ENCODE data around the gene OLFM2.
"Not testable (repeated sequence)": the region's sequence is repeated elsewhere in the genome, so short reads cannot be mapped to it uniquely, and the experiment has no call there.

The OLFM2 gene

GRCh38 chr19:9956956-9957355, 20.6 kb upstream of the OLFM2 start:
- no peak for DNase-seq (ENCODE audit: low read depth, low spot score)
- Histone ChIP-seq H3K36me3 (ENCODE audit: insufficient read depth, insufficient read length, low read length) (no peaks in the 10 kb centered on the region), H3K9me3 (ENCODE audit: insufficient read depth, low read length) (no peaks in the 10 kb centered on the region), H3K27me3 (ENCODE audit: insufficient read depth, insufficient read length) (no peaks in the 10 kb centered on the region), H3K4me1 (ENCODE audit: insufficient read depth, insufficient read length) (peaks cover 7% of the 10 kb centered on the region), H3K9ac (ENCODE audit: insufficient read length, low read depth) (no peak overlapping the region), H3K4me3 (ENCODE audit: insufficient read length, low read depth) (no peak overlapping the region)
- no peak for TF ChIP-seq ZNF274 (IDR thresholded peaks at IDR 0.05; ENCODE audit: low read depth, low read length)
- TF ChIP-seq YY1 (IDR thresholded peaks at IDR 0.05; ENCODE audit: insufficient read depth, insufficient read length) = no peak
- no peak for TF ChIP-seq SUZ12 (IDR thresholded peaks at IDR 0.05; ENCODE audit: extremely low read depth, insufficient read depth, insufficient read length)

GRCh38 chr19:9953802-9954542, 17.7 kb upstream of the OLFM2 start:
- H3K4me3 ChIP-seq (ENCODE audit: insufficient read length, low read depth) = no peak overlapping the region
- H3K36me3 ChIP-seq (ENCODE audit: insufficient read depth, insufficient read length, low read length) = no peaks in the 10 kb centered on the region
- H3K9ac ChIP-seq (ENCODE audit: insufficient read length, low read depth) = no peak overlapping the region
- no peaks in the 10 kb centered on the region for H3K9me3 ChIP-seq (ENCODE audit: insufficient read depth, low read length)
- H3K27me3 ChIP-seq (ENCODE audit: insufficient read depth, insufficient read length) = no peaks in the 10 kb centered on the region
- TF ChIP-seq YY1 (IDR thresholded peaks at IDR 0.05; ENCODE audit: insufficient read depth, insufficient read length) (no peak), SUZ12 (IDR thresholded peaks at IDR 0.05; ENCODE audit: extremely low read depth, insufficient read depth, insufficient read length) (no peak), ZNF274 (IDR thresholded peaks at IDR 0.05; ENCODE audit: low read depth, low read length) (no peak)
- no peak for DNase-seq (ENCODE audit: low read depth, low spot score)
- H3K4me1 ChIP-seq (ENCODE audit: insufficient read depth, insufficient read length) = peaks cover 6% of the 10 kb centered on the region

- DNase-seq (ENCODE audit: low read depth, low spot score) = peak; percentile 57
- Histone ChIP-seq H3K36me3 (ENCODE audit: insufficient read depth, insufficient read length, low read length) (no peaks in the 10 kb centered on the region), H3K9me3 (ENCODE audit: insufficient read depth, low read length) (no peaks in the 10 kb centered on the region)
These were observed 16.0 kb upstream of the OLFM2 start for GRCh38 chr19:9952276-9952675.

GRCh38 chr19:9947441-9947840, 11.1 kb upstream of the OLFM2 start:
- H3K9ac ChIP-seq (ENCODE audit: insufficient read length, low read depth) = no peak overlapping the region
- DNase-seq (ENCODE audit: low read depth, low spot score) = no peak
- no peak for TF ChIP-seq SUZ12 (IDR thresholded peaks at IDR 0.05; ENCODE audit: extremely low read depth, insufficient read depth, insufficient read length)
- TF ChIP-seq ZNF274 (IDR thresholded peaks at IDR 0.05; ENCODE audit: low read depth, low read length) = no peak
- TF ChIP-seq YY1 (IDR thresholded peaks at IDR 0.05; ENCODE audit: insufficient read depth, insufficient read length) = no peak
- peaks cover 2% of the 10 kb centered on the region for H3K9me3 ChIP-seq (ENCODE audit: insufficient read depth, low read length)
- no peaks in the 10 kb centered on the region for H3K27me3 ChIP-seq (ENCODE audit: insufficient read depth, insufficient read length)
- H3K4me3 ChIP-seq (ENCODE audit: insufficient read length, low read depth) = no peak overlapping the region
- H3K36me3 ChIP-seq (ENCODE audit: insufficient read depth, insufficient read length, low read length) = no peaks in the 10 kb centered on the region
- H3K4me1 ChIP-seq (ENCODE audit: insufficient read depth, insufficient read length) = peaks cover 6% of the 10 kb centered on the region

More at GRCh38 chr19:9952276-9952675, 16.0 kb upstream of the OLFM2 start:
- Histone ChIP-seq H3K4me3 (ENCODE audit: insufficient read length, low read depth) (no peak overlapping the region), H3K4me1 (ENCODE audit: insufficient read depth, insufficient read length) (peaks cover 4% of the 10 kb centered on the region), H3K9ac (ENCODE audit: insufficient read length, low read depth) (peak overlapping the region; percentile 46), H3K27me3 (ENCODE audit: insufficient read depth, insufficient read length) (no peaks in the 10 kb centered on the region)
- no peak for TF ChIP-seq YY1 (IDR thresholded peaks at IDR 0.05; ENCODE audit: insufficient read depth, insufficient read length)
- no peak for TF ChIP-seq ZNF274 (IDR thresholded peaks at IDR 0.05; ENCODE audit: low read depth, low read length)
- TF ChIP-seq SUZ12 (IDR thresholded peaks at IDR 0.05; ENCODE audit: extremely low read depth, insufficient read depth, insufficient read length) = no peak

- H3K27me3 ChIP-seq (ENCODE audit: insufficient read depth, insufficient read length); H3K36me3 ChIP-seq (ENCODE audit: insufficient read depth, insufficient read length, low read length); H3K4me3 ChIP-seq (ENCODE audit: insufficient read length, low read depth); H3K9ac ChIP-seq (ENCODE audit: insufficient read length, low read depth); DNase-seq (ENCODE audit: low read depth, low spot score); H3K4me1 ChIP-seq (ENCODE audit: insufficient read depth, insufficient read length): not testable (repeated sequence)
- peaks cover 10% of the 10 kb centered on the region for H3K9me3 ChIP-seq (ENCODE audit: insufficient read depth, low read length)
These were observed 10.3 kb upstream of the OLFM2 start for GRCh38 chr19:9946528-9947125.

GRCh38 chr19:9945319-9945966, 9.1 kb upstream of the OLFM2 start:
- H3K9me3 ChIP-seq (ENCODE audit: insufficient read depth, low read length) = peaks cover 12% of the 10 kb centered on the region
- H3K4me1 ChIP-seq (ENCODE audit: insufficient read depth, insufficient read length) = peaks cover 5% of the 10 kb centered on the region
- no peak overlapping the region for H3K4me3 ChIP-seq (ENCODE audit: insufficient read length, low read depth)
- H3K36me3 ChIP-seq (ENCODE audit: insufficient read depth, insufficient read length, low read length) = no peaks in the 10 kb centered on the region
- peak overlapping the region; percentile 7 for H3K9ac ChIP-seq (ENCODE audit: insufficient read length, low read depth)
- no peak for TF ChIP-seq YY1 (IDR thresholded peaks at IDR 0.05; ENCODE audit: insufficient read depth, insufficient read length)
- no peak for TF ChIP-seq ZNF274 (IDR thresholded peaks at IDR 0.05; ENCODE audit: low read depth, low read length)
- no peak for TF ChIP-seq SUZ12 (IDR thresholded peaks at IDR 0.05; ENCODE audit: extremely low read depth, insufficient read depth, insufficient read length)
- peak; percentile 50 for DNase-seq (ENCODE audit: low read depth, low spot score)
- no peaks in the 10 kb centered on the region for H3K27me3 ChIP-seq (ENCODE audit: insufficient read depth, insufficient read length)

- DNase-seq (ENCODE audit: low read depth, low spot score) = no peak
- H3K9ac ChIP-seq (ENCODE audit: insufficient read length, low read depth) = no peak overlapping the region
These were observed 7.4 kb upstream of the OLFM2 start for GRCh38 chr19:9943744-9944143.

More at GRCh38 chr19:9943744-9944143, 7.4 kb upstream of the OLFM2 start:
- Histone ChIP-seq H3K4me3 (ENCODE audit: insufficient read length, low read depth) (no peak overlapping the region), H3K9me3 (ENCODE audit: insufficient read depth, low read length) (peaks cover 12% of the 10 kb centered on the region), H3K4me1 (ENCODE audit: insufficient read depth, insufficient read length) (peaks cover 5% of the 10 kb centered on the region), H3K27me3 (ENCODE audit: insufficient read depth, insufficient read length) (no peaks in the 10 kb centered on the region), H3K36me3 (ENCODE audit: insufficient read depth, insufficient read length, low read length) (no peaks in the 10 kb centered on the region)
- no peak for TF ChIP-seq SUZ12 (IDR thresholded peaks at IDR 0.05; ENCODE audit: extremely low read depth, insufficient read depth, insufficient read length)
- TF ChIP-seq ZNF274 (IDR thresholded peaks at IDR 0.05; ENCODE audit: low read depth, low read length) = no peak
- no peak for TF ChIP-seq YY1 (IDR thresholded peaks at IDR 0.05; ENCODE audit: insufficient read depth, insufficient read length)
